ENCODE results near the gene EMC10. TPM values are rescaled to one million over a fixed set of nuclear protein-coding genes. Genes with fewer than 3 reads are reported as not detected.

Gene EMC10
- polyA plus RNA-seq, 4 donors, result 115 to 189 (median 133) TPM

- no peak for DNase-seq (ENCODE audit: low read depth in 4 of 4, low spot score in 3 of 4)
Observed at GRCh38 chr19:50477751-50478515, 1.6 kb downstream of the EMC10 start.

GRCh38 chr19:50478901-50479715 is 2.8 kb downstream of the EMC10 start:
- DNase-seq (ENCODE audit: low read depth in 4 of 4, low spot score in 3 of 4), result no peak

- DNase-seq (ENCODE audit: low read depth in 4 of 4, low spot score in 3 of 4), result no peak
Observed at GRCh38 chr19:50479761-50480251, 3.5 kb downstream of the EMC10 start.

- DNase-seq (ENCODE audit: low read depth in 4 of 4, low spot score in 3 of 4), result no peak
Observed at GRCh38 chr19:50480281-50481111, 4.2 kb downstream of the EMC10 start.

GRCh38 chr19:50481351-50482149 is 5.2 kb downstream of the EMC10 start:
- no peak for DNase-seq (ENCODE audit: low read depth in 4 of 4, low spot score in 3 of 4)

GRCh38 chr19:50482271-50482855 is 6.1 kb downstream of the EMC10 start:
- DNase-seq (ENCODE audit: low read depth in 4 of 4, low spot score in 3 of 4), result no peak

GRCh38 chr19:50482916-50483315 is 6.6 kb downstream of the EMC10 start:
- DNase-seq (ENCODE audit: low read depth in 4 of 4, low spot score in 3 of 4), result no peak

GRCh38 chr19:50485284-50485955 is 9.1 kb downstream of the EMC10 start:
- DNase-seq (ENCODE audit: low read depth in 4 of 4, low spot score in 3 of 4), result no peak

- DNase-seq (ENCODE audit: low read depth in 4 of 4, low spot score in 3 of 4), result no peak
Observed at GRCh38 chr19:50486823-50487515, 10.7 kb downstream of the EMC10 start.

GRCh38 chr19:50488389-50489194 is 12.3 kb downstream of the EMC10 start:
- no peak for DNase-seq (ENCODE audit: low read depth in 4 of 4, low spot score in 3 of 4)

- no peak for DNase-seq (ENCODE audit: low read depth in 4 of 4, low spot score in 3 of 4)
Observed at GRCh38 chr19:50489461-50490011, 13.2 kb downstream of the EMC10 start.

GRCh38 chr19:50490411-50490811 is 14.1 kb downstream of the EMC10 start:
- DNase-seq (ENCODE audit: low read depth in 4 of 4, low spot score in 3 of 4), result no peak

- no peak for DNase-seq (ENCODE audit: low read depth in 4 of 4, low spot score in 3 of 4)
Observed at GRCh38 chr19:50490991-50491472, 14.7 kb downstream of the EMC10 start.

GRCh38 chr19:50492303-50493052 is 16.2 kb downstream of the EMC10 start:
- no peak for DNase-seq (ENCODE audit: low read depth in 4 of 4, low spot score in 3 of 4)

GRCh38 chr19:50493171-50493570 is 16.9 kb downstream of the EMC10 start:
- DNase-seq (ENCODE audit: low read depth in 4 of 4, low spot score in 3 of 4), result no peak

GRCh38 chr19:50494186-50495019 is 18.1 kb downstream of the EMC10 start:
- no peak for DNase-seq (ENCODE audit: low read depth in 4 of 4, low spot score in 3 of 4)

All from right renal pelvis (tissue), 4 donors.